NK-92 (cell line): ENCODE measurements around the gene TRUB1.

Source experiments
- DNase-seq: peaks from one replicate; lab custom pipeline; 2025; ENCODE audit not compliant: unreplicated experiment; lab: John Stamatoyannopoulos, UW

TRUB1 gene

GRCh38 chr10:115026746-115027140, 88.7 kb downstream of the TRUB1 start:
- DNase-seq, result no peak
